ENCODE measurements around the gene TAF1B.

Gene TAF1B

DNA sequence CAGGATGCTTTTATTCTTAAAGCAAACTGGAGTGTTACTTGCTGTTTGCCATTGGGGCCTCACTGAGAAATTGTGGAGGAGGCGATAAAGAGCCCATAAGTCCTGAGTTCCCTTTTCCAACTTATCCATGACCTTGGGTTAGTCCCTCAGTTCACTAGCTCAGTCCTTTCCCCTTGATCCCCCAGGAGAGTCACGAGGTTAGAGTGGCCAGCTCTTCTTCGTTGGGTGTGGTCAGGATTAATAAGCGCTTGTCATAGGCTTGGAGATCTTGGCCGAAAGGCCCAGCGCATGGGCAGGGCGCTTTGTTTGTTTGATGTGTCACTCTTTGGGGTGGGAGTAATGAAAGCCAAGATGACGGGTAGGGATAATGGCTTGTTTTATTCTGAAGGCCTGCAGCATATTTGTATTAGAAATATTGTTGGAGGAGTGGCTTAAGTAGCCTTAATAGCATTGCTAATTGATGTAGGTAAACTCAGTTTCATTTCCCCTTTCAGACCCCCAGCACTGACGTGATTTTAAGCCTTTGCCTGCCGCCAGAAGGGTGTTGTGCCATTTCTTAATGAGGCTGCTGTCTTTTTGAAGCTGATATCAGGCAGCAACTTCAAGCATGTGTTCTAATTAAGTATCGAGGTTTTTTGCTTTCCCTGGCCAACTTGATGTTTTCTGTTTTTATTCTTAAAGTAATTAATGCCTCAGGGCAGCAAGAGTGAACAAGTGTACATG, 123.9 kb downstream of the TAF1B start:
- no peak for TF ChIP-seq TAF1 (IDR thresholded peaks at IDR 0.05; ENCODE audit: low read depth)

DNA sequence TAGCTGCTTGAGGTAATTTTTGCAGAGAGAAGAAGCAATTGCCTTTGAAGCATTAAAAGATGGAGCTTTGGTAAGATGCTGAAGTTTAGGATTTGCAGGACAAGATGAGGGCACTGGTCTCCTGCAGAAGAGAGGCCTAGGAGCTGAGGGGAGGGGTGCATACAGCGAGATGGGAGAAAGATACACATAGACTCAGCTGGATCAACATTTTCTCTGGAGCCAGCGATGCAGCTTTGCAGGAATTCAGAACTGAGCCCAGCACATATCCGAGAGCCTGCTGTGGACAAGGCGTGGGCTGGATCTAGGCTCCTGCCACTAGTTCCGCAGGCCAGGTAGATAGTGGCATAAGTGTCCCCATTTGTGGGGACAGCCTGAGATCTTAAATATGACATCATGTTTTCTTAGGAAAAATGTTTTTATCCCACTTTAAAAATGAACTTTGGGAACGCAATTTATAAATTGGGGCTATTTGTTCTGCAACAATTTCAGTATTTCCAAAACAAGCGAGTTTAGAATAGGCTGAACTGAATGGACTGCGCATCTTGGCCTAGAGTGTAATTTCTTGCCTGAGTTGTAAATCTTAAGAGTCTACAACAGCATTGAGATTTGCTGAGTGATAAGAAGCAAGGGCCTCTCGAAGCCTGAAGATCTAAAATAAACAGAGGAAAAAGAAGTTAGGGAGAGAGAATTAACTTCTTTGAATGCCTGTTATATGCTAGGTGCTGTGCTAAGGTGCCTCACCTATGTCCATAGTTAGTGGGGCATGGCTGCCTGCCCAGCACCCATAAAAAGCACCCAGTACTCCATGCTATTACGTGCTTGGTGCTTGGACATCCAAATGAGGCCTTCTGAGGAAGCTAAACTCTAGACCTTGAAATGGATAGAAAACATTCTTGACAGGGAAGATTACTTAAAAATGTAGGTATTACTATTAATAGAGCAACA, 125.6 kb downstream of the TAF1B start:
- no peak for TF ChIP-seq EGR1 (IDR thresholded peaks at IDR 0.05)
- no peak for TF ChIP-seq FOXM1 (IDR thresholded peaks at IDR 0.05; ENCODE audit: borderline replicate concordance, low read depth)
- TF ChIP-seq, protein P1, sequence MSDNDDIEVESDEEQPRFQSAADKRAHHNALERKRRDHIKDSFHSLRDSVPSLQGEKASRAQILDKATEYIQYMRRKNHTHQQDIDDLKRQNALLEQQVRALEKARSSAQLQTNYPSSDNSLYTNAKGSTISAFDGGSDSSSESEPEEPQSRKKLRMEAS (IDR thresholded peaks at IDR 0.05) = no peak
- no peak for TF ChIP-seq EP300 (IDR thresholded peaks at IDR 0.05; ENCODE audit: borderline replicate concordance)
- TF ChIP-seq TCF12 (IDR thresholded peaks at IDR 0.05; ENCODE audit: low read depth) = no peak
- TF ChIP-seq ZBTB7A (IDR thresholded peaks at IDR 0.05; ENCODE audit: low read depth) = no peak
- no peak for TF ChIP-seq CREB1 (IDR thresholded peaks at IDR 0.05; ENCODE audit: low read depth)
- no peak for TF ChIP-seq CEBPB (IDR thresholded peaks at IDR 0.05)
- TF ChIP-seq YY1 (IDR thresholded peaks at IDR 0.05; ENCODE audit: low read depth) = no peak
- TF ChIP-seq, protein P2, sequence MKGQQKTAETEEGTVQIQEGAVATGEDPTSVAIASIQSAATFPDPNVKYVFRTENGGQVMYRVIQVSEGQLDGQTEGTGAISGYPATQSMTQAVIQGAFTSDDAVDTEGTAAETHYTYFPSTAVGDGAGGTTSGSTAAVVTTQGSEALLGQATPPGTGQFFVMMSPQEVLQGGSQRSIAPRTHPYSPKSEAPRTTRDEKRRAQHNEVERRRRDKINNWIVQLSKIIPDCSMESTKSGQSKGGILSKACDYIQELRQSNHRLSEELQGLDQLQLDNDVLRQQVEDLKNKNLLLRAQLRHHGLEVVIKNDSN (IDR thresholded peaks at IDR 0.05) = no peak
- TF ChIP-seq TAF1 (IDR thresholded peaks at IDR 0.05; ENCODE audit: low read depth) = no peak
- no peak for TF ChIP-seq NFIC (IDR thresholded peaks at IDR 0.05)

DNA sequence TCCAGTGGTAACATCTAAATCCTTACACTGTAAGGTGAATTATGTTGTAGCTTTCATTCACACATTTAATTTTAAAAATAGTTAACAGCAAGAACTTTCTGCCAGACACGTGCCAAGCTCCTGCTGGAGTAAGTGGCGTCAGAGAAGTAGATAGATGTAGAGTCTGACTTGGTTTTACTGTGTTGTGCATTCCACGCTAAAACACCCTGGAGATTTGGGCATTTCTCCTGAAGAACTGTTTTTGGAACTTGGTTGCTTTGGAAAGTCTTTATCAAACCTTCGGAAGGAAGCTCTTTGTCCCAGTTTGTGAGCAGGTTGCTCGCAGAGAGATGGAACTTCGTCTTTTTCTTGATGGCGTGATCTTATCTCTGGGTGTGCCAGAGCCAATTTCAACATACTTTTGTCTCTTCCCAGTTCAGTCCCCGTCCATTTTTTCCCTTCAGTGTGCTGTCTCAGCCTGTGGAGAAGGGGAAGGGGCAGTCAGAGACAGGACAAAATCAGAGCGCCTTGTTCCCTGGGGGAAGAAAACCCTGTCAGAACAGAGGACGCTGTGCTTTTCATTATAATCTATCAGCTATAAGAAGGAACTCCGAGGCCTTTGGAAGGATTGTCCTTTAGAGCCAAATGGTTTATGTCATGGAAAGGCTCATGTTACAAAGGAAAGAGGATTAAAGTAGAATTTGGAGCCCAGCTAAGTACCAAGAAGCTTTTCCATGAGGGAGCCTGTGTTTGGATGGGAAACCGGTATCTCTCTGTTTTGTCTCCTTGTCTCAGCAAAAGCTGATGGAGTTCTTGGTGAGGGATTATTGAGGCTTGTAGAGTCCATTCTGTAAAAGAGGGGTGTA, 127.1 kb downstream of the TAF1B start:
- TF ChIP-seq EP300 (IDR thresholded peaks at IDR 0.05; ENCODE audit: borderline replicate concordance) (no peak), CREB1 (IDR thresholded peaks at IDR 0.05; ENCODE audit: low read depth) (no peak), EGR1 (IDR thresholded peaks at IDR 0.05) (no peak), TAF1 (IDR thresholded peaks at IDR 0.05; ENCODE audit: low read depth) (no peak), TEAD4 (IDR thresholded peaks at IDR 0.05) (no peak), ZBTB7A (IDR thresholded peaks at IDR 0.05; ENCODE audit: low read depth) (no peak), TCF12 (IDR thresholded peaks at IDR 0.05; ENCODE audit: low read depth) (no peak), FOXM1 (IDR thresholded peaks at IDR 0.05; ENCODE audit: borderline replicate concordance, low read depth) (no peak), RAD21 (IDR thresholded peaks at IDR 0.05; ENCODE audit: low read depth) (no peak), CEBPB (IDR thresholded peaks at IDR 0.05) (no peak), NFIC (IDR thresholded peaks at IDR 0.05) (no peak), YY1 (IDR thresholded peaks at IDR 0.05; ENCODE audit: low read depth) (no peak)
- TF ChIP-seq, protein P1 (IDR thresholded peaks at IDR 0.05) = no peak
- TF ChIP-seq, protein P3, sequence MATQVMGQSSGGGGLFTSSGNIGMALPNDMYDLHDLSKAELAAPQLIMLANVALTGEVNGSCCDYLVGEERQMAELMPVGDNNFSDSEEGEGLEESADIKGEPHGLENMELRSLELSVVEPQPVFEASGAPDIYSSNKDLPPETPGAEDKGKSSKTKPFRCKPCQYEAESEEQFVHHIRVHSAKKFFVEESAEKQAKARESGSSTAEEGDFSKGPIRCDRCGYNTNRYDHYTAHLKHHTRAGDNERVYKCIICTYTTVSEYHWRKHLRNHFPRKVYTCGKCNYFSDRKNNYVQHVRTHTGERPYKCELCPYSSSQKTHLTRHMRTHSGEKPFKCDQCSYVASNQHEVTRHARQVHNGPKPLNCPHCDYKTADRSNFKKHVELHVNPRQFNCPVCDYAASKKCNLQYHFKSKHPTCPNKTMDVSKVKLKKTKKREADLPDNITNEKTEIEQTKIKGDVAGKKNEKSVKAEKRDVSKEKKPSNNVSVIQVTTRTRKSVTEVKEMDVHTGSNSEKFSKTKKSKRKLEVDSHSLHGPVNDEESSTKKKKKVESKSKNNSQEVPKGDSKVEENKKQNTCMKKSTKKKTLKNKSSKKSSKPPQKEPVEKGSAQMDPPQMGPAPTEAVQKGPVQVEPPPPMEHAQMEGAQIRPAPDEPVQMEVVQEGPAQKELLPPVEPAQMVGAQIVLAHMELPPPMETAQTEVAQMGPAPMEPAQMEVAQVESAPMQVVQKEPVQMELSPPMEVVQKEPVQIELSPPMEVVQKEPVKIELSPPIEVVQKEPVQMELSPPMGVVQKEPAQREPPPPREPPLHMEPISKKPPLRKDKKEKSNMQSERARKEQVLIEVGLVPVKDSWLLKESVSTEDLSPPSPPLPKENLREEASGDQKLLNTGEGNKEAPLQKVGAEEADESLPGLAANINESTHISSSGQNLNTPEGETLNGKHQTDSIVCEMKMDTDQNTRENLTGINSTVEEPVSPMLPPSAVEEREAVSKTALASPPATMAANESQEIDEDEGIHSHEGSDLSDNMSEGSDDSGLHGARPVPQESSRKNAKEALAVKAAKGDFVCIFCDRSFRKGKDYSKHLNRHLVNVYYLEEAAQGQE (IDR thresholded peaks at IDR 0.05; ENCODE audit: low read depth) = no peak

DNA sequence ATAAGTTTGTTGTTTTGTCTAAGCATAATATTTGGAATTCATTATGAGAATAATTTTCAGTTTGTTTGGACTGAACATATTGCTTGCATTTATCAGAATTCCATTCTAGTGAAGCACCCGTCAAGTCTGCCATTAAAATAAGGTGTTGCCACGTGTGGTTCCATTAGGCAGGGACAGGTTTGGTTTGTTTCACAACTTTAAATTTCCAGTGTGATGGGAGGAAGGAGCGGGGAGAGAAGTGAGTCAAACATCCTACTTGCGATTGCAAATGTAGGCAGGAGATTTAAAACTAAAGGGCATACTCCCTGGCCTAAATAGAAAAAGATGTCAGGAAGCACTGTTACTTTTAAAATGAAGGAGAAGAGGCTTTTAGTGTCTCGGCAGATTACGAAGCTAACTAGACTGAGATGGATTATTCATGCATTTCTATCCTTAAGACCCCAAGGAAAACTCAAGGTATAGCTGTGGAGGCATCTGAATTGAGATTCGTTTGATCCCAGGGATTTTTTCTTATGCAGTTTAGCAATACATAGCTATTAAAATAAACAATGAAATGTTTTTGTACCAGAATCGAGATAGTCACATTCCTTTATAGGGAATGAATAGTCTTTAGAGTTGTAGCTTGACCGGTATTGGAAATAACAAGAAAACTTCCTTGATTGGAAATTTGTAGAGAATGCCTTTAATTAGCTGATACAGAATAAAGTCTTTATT, 128.0 kb downstream of the TAF1B start:
- TF ChIP-seq YY1 (IDR thresholded peaks at IDR 0.05; ENCODE audit: low read depth) (no peak), CREB1 (IDR thresholded peaks at IDR 0.05; ENCODE audit: low read depth) (no peak), EP300 (IDR thresholded peaks at IDR 0.05; ENCODE audit: borderline replicate concordance) (no peak)
- TF ChIP-seq, protein P2 (IDR thresholded peaks at IDR 0.05) = no peak
- TF ChIP-seq, protein P1 (IDR thresholded peaks at IDR 0.05) = no peak

DNA sequence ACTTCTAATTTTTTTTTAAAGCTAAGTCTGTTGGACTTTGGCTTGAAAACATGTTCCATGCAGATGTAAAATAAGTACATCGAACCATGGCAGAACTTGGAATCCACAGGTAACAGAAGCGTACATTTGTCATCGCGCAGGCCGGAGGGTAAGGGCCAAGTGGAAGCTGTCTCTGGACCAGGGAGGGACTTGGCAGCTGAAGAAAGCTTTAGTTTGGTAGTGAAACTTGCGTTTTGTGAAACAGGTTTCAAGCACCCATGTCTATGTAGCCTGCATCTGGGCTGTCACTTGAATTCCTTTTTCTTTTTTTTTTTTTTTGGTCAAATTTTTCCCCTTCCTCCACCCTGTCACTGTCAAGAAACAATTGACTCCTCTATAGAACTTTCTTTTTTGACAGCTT, 128.6 kb downstream of the TAF1B start:
- no peak for TF ChIP-seq TAF1 (IDR thresholded peaks at IDR 0.05; ENCODE audit: low read depth)
- TF ChIP-seq, protein P1 (IDR thresholded peaks at IDR 0.05) = no peak
- no peak for TF ChIP-seq EGR1 (IDR thresholded peaks at IDR 0.05)

All from Ishikawa (cell line).